GM18907 (cell line): ENCODE data around the gene MAMSTR.
"Not testable (repeated sequence)": the region's sequence is repeated elsewhere in the genome, so short reads cannot be mapped to it uniquely, and the experiment has no call there.

ENCODE experiments used
- ATAC-seq: cut with Tn5 transposase; IDR thresholded peaks from one replicate; pipeline ENCODE4 v1.9.1; 2021; ENCODE audit warnings: mild to moderate bottlenecking, moderate library complexity; ENCODE audit not compliant: unreplicated experiment

Gene MAMSTR

DNA sequence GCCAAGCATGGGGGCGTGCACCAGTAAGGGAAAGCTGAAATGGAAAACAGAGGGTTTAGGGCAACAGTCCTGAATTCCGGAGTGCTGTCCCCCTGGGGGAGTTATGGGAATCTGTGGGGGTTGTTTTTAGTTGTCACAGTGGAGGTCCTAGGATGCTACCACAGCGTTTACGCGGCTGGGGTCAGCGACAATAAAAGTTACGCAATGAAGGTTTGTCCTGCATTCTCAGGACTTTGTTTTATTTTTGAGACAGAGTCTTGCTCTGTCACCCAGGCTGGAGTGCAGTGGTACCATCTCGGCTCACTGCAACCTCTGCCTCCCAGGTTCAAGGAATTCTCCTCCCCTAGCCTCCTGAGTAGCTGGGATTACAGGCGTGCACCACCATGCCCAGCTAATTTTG, 25.9 kb downstream of the MAMSTR start:
- not testable (repeated sequence) for ATAC-seq

DNA sequence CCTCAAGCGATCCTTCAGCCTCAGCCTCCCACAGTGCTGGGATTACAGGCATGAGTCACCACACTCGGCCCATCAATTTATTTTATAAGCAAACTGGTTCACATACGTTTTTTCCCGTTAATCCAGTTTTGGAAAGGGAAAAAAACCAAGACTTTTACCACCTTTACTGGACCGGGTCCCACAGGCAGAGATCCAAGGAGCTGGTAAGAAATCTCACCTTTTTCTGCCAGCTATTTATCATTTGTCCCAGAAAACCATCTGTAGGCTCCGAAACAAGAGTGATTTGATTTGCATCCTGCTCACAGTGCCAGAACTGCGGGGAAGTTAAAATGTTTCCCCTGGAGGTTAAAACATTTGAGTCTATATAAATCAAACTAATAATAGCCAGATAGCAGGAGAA, 30.1 kb downstream of the MAMSTR start:
- no peak for ATAC-seq

DNA sequence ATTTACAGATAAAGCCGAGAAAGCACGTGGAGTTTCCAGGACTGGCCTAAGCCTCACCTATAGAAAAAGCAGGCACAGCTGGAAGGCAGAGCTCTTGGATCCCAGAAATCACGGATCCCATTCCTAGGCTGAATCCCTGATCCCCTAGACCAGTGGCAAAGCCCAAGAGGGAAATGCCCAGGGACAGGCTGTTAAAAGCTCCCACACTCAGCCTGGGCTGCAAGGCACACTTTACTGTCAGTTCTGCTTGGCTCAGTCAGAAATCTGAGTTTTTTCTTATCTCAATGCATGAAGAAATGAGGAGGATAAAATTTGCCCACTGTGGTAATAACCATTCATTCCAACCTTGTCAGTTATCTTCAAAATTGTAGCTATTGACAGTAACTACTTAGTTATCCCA, 31.7 kb downstream of the MAMSTR start:
- no peak for ATAC-seq

DNA sequence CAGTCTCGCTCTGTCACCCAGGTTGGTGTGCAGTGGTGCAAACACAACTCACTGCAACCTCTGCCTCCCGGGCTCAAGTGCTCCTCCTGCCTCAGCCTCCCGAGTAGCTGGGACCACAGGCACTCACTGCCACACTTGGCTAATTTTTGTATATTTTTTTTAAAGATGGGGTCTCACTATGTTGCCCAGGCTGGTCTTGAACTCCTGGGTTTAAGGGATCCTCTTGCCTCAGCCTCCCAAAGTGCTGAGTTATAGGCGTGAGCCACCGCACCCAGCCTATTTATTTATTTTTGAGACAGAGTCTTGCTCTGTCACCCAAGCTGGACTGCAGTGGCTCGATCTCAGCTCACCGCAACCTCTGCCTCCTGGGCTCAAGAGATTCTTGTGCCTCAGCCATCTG, 32.9 kb downstream of the MAMSTR start:
- ATAC-seq: not testable (repeated sequence)

DNA sequence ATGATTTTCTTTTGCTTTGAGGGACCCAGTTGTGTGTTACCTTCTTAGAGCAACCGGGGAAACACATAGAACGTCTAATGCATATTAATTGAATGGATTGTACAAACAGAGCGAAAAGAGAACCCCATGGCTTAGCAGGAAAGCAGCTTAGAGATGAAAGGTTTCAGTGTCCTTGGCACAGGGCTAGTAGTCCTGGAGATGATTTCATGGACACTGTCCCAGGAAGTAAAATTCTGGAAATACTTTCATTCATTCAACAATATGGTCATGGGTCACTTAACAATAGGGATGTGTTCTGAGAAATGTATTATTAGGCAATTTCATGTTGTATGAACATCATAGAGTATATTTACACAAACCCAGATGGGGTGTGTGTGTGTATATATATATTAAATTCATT, 33.4 kb downstream of the MAMSTR start:
- ATAC-seq: no peak

DNA sequence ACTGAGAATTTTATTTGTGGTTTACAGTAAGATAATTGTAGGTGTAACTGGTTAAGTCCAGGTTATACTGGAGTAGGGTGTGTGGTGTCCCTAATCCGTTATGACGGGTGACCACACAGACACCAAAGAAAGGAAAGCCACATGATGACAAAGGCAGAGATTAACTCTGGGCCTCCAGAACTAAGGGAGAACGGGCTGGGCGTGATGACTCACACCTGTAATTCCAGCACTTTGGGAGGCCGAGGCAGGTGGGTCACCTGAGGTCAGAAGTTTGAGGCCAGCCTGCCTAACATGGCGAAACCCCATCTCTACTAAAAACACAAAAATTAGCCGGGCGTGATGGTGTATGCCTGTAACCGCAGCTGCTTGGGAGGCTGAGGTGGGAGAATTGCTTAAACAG, 33.9 kb downstream of the MAMSTR start:
- ATAC-seq: no peak

DNA sequence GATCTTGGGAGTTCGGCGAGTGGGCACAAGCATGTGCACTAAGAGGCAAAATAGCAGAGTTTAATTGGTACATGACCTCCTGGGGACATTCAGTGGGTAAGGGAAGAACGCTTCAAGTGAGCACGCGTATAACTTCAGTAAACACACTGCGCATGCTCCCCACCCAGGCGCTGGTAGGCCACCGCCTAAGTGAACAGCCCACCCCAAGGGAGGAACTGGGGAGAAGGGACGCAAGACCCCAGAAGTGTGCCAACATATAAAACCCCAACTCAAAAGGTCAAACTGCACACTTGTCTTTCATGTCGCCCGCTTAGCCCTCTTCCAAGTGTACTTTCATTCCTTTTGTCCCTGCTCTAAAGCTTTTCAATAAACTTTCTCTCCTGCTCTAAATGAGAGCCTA, 36.2 kb downstream of the MAMSTR start:
- no peak for ATAC-seq

DNA sequence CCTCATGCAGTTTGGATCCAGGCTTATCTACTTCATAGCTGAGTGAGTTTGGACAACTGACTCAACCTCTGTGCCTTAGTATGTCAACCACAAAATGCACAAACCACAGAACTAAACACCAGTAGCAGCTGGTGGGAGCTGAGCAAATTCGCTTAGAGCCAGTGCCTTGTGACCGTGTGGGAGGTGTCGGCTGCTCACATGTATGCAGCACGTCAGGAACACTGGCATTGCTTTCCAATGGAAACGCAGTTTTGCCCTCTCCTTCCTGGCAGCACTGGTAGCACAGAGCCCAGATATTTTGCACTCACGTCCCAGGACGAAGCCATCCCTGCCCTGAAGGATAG, 38.4 kb downstream of the MAMSTR start:
- ATAC-seq: no peak

DNA sequence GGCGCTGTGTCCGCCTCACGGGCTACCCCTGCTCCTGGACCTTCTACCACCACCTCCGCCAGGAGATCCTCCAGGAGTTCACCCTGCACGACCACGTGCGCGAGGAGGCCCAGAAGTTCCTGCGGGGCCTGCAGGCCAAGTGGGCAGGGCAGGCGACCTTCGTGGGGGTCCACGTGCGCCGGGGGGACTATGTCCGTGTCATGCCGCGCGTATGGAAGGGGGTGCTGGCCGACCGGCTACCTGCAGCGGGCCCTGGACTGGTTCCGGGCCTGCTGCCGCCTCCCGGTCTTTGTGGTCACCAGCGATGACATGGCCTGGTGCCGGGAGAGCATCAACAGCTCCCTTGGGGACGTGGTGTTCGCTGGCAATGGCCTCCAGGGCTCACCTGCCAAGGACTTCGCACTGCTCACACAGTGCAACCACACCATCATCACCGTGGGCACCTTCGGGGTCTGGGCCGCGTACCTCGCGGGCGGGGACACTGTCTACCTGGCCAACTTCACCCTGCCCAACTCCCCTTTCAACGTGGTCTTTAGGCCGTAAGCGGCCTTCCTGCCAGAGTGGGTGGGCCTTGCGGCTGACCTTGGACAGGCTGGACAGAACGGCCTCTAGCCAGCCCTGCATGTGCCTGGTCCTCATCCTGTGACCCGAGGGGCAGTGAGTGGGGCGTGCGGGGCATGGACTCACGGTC, 38.9 kb downstream of the MAMSTR start:
- ATAC-seq: no peak

DNA sequence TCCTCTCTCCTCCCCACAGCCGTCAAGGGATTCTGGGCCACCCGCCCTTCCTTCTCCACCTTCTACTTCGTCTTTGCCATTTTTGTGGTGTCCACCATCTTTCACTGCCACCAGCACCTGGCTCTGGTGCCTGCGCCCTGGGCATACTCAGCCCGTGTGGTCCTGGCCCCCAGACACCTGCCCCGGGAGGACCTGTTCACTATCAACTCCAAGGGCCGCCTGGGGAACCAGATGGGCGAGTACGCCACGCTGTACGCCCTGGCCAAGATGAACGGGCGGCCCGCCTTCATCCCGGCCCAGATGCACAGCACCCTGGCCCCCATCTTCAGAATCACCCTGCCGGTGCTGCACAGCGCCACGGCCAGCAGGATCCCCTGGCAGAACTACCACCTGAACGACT, 39.5 kb downstream of the MAMSTR start:
- not testable (repeated sequence) for ATAC-seq

DNA sequence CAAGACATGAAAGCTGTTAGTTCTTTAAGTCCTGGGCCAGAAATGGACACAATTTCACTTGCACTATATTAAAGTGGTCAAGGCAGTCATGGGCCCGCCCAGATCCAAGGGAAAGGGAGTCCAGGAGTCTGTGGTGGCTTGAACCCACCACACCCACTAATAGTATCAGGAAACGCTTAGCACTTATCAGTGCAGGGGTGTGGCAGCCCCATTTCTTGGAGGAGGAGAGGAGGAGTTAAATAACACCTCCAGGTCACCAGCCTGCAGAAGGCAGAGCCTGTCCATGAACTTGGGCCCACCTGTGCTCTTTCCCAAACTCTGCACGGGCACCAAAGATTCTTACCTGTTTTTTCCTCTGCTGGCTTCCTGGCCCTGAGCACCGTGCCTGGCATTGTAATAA, 41.3 kb downstream of the MAMSTR start:
- no peak for ATAC-seq

DNA sequence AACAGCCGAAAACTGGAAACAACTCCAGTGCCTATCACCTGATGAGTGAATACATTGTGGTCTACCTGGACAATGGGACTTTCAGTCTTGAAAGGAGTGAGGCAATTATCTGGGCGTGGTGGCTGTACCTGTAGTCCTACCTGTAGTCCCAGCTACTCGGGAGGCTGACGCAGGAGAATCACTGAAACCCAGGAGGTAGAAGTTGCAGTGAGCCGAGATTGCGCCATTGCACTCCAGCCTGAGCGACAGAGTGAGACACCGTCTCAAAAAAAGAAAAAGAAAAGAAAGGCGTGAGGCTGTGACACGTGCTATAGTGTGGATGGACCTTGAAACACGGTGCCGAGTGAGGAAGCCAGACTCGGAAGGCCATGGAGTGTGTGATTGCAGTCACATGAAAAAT, 42.6 kb downstream of the MAMSTR start:
- no peak for ATAC-seq

DNA sequence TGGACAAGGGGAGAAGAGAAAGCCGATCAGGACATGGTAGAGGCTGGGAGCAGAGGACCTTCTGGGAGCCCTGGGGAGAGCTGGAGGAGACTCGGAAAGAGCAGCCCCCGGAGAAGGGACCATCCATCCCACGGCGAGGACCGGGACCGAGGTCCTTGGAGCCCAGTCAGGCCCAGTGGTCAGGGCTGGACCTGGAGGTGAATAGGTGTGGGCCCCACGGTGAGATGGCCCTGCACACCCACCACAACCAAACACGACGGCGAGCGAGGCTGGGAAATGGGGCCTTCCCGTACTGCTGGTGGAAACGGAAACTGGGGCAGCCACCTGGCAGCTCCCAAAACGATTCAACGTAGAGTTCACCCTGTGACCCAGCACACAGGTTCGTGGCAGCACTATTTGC, 43.0 kb downstream of the MAMSTR start:
- ATAC-seq: no peak

DNA sequence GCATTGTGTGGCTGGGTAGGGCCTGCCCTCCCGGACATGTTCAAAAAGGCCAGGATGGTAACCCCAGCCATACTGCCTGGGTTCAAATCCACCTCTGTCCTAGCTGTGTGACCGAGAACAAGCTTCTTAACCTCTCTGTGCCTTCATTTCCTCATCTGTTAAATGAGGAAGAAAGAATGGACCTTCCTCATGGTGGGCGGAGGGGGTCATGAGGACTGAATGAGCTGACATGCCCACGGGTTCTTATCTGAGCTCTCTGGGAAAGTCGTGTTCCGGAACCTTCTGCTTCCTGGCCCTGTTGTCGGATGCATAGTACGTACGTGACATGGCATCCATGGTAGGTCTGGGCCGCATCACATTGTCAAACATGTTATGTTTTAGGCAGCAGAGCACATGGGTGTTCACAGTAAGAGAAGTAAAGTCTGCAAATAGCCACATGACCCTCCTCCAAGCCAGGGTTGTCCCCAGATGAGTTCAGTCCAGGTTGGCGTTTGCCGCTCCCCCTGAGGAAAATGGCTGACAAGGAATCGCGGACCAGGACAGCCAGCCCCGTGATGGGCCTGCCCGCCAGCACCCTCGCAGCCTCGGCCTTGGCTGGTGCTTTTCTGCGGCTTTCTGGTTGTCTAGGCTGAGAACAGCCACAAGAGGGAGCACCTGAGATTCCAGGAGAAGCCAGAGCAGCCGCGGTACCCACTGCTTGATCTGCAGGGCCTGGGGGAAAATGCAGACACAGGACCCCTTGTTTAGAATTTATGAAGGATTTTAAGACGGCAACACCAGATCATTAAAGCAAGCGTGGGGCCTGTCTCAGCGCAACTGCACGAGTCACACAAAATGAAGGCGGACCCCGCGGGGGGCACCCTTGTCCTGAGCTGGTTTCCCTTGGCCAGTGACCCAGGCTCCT, 44.4 kb downstream of the MAMSTR start:
- no peak for ATAC-seq

DNA sequence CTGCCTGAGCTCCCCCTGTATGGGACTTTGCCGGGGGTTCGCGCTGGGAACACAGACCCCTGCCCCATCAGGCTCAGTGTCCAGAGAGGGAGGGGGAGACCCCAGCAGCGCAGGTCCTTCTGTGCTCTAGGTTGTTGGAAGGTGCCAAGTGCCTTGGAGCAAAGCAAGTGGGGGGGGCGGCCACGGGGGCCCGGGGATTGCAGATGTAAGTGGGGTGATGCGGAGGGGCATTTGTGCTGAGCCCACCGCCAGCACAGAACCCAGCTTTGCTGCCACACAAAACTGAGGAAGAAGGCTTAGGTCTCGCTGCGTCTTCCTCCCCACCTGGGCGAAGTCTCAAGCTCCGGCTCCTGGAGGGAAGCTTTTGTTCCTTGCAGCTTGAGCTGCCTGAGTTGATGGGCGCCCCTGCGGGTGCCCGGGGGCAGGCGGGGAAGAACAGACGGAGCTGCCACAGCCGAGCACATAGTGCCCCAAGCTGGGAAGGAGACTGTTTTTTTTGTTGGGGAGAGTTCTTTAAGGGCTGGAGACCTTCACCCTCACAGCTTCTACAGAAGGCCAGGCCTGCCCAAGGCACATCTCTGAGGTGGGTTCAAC, 45.2 kb downstream of the MAMSTR start:
- ATAC-seq: no peak

DNA sequence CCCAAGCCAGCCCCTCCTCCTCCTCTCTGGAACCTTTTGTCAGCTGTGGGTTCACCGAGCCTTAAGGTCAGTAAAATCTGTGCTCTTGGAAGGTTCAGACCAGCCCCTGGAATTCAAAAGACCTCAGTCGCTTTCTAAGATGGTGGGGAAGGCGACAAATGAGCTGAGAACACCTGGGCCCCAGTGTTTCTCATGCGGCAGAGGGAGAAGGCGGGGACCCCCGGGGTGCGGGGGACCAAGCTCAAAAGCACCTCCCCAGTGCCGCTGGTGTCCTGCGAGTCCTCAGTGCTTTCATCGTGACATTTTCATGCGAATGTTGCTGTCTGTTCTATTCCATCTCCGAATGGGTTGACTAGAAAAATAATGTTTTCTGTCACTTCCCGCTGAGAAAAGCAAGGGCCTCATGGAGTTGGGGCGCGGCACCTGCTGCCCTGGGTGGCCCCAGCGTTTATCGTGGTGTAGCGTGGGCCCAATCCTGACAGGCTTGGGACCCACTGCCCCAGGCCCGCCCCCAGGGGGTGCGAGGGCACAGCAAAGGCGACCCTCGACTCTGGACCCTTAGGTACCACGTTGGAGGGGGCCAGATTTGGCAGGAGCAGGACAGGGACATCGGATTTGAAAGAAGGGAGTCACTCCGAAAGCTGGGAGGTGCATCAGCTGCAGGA, 46.0 kb downstream of the MAMSTR start:
- ATAC-seq: no peak

DNA sequence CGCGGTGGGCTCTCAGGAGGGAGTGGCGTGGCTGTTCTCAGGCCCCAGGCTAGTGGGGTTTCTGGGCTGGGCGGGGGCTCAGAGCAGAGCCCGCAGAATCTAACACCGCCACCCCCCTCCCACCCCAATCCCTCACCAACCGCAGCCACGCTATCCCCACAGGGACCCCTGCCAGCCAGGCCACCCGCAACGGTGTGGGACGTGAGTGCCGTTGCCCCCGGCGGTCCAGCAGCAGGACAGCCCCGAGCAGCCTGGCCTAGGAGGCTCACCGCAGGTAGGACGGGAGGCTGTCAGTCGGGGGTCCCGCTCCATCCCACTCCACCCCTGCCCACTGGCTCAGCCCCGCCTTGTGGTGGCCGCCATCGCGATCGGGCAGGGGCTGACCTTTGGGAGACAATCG, 46.5 kb downstream of the MAMSTR start, which contains the start of gene NTN5:
TSS of gene NTN5 (minus strand) at position 24 of the 400 bp plus-strand sequence. CDS start 2,031 bp downstream, outside the sequence.
- no peak for ATAC-seq

DNA sequence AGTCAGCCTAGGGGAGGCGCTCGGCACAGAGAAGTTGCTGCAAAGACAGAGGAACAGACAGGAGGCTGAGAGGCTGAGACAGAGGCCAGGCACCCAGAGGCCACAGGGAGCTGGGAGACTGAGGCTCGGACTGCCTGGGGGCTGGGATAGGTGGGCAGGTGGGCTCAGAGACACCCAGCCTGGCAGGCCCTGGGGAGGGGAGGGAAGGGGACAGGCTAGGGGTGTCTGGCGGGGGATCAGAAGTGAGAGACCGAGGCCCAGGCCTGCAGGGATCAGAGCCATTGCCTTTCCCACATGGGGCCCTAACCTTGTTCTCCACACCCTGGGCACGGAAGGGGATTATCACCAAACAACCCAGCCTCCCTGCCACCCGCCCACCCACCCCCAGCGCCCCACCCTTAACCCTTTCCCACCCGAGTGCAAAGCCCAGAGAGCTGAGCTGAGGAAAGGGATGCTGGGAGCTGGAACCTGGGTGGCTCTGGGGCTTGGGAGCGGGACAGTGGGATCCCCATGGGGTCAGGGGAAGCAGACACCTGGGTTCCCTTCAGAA, 48.0 kb downstream of the MAMSTR start:
- ATAC-seq: no peak

DNA sequence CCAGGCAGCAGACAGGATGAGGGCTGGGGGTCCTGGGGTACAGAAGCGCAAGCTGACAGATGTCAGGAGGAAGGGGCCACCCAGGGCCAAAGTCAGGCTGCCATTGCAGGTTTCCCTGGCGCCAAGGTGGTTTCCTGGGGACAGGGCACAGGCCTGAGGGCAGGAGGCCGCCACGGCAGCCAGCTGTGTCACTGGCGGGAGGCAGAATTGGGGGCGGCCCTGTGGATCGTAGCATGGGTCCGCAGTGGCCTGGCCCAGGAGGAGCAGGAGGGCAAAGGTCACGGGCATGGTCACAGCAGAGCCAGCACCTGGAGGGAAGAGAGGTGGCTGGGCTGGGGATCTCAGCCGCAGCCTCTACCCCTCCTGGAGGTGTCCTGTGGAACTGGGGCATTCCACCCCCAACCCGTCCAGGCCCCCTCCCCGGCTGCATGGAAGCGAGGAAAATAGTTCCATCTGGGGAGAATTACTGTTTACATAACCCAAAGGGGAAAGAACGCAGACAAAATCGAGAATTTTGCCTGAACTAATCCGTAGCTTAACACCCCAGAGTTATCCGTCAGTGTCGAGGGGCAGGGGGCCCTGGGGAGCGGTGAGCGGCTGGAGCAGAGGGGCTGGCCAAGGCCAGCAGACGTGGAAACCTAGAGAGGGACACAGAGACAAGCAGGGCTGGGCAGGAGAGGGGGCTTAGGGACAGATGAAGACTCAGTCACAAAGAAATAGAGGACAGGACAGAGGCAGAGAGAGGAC, 48.7 kb downstream of the MAMSTR start:
- ATAC-seq: no peak

DNA sequence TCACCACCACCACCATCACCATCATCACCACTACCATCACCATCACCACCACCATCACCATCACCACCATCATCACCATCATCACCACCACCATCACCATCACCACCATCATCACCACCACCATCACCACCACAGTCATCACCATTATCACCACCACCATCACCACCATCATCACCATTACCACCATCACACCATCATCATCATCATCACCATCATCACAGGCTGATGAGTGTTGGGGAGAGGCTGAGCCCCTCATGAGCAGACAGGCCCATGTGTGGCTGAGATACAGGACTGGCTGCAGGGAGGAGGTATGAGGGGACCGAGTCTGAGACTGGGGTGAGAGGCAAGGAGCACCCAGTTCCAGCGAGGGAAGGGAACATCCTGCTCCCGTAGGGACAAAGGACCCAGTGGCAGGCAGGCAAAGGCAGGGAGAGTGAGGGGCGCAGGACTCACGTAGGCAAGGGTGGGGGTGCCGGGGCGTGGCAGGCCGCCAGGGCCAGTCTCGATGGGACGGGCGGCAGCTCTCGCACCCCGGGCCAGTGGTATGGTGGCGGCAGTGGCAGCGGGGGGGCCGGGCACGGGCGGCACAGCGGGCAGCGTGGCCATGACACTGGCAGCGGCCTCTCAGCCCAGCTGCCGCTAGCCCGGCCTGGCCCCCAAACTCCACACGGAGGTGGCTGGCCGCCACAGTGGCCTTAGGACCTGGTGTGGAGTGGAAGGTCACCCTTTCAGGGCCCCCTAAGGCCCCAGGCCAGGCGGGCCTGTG, 49.4 kb downstream of the MAMSTR start:
- ATAC-seq: no peak
